Testis (tissue), 2 donors: ENCODE data around the gene PARP8.
"Not testable (repeated sequence)": the region's sequence is repeated elsewhere in the genome, so short reads cannot be mapped to it uniquely, and the experiment has no call there.

ENCODE experiments used
- POLR2A ChIP-seq: fragments of 450-650 bp; IDR thresholded peaks from one replicate; pipeline ENCODE4 v1.6.1; 2017; ENCODE audit warnings: antibody characterized with exemption, mild to moderate bottlenecking, moderate library complexity
- TF ChIP-seq, protein P1 (sequence below), 3 experiments: fragments of 450-650 bp in 2 of 3; fragments of 200-600 bp in 1 of 3; sonication (generic) in 1 of 3; IDR thresholded peaks; one replicate each; pipeline ENCODE4 v1.5.1; 2016 to 2019; ENCODE audit warnings: antibody characterized with exemption in 3 of 3, mild to moderate bottlenecking in 2 of 3, moderate library complexity in 1 of 3

- not testable (repeated sequence) for TF ChIP-seq POLR2A
- TF ChIP-seq, protein P1, sequence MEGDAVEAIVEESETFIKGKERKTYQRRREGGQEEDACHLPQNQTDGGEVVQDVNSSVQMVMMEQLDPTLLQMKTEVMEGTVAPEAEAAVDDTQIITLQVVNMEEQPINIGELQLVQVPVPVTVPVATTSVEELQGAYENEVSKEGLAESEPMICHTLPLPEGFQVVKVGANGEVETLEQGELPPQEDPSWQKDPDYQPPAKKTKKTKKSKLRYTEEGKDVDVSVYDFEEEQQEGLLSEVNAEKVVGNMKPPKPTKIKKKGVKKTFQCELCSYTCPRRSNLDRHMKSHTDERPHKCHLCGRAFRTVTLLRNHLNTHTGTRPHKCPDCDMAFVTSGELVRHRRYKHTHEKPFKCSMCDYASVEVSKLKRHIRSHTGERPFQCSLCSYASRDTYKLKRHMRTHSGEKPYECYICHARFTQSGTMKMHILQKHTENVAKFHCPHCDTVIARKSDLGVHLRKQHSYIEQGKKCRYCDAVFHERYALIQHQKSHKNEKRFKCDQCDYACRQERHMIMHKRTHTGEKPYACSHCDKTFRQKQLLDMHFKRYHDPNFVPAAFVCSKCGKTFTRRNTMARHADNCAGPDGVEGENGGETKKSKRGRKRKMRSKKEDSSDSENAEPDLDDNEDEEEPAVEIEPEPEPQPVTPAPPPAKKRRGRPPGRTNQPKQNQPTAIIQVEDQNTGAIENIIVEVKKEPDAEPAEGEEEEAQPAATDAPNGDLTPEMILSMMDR (IDR thresholded peaks at IDR 0.05): not testable (repeated sequence)
Observed at GRCh38 chr5:50811746-50812145, 145.3 kb downstream of the PARP8 start.
